HEK293T (cell line): ENCODE measurements around the gene CCM2.

ENCODE experiments used
- CTCF ChIA-PET: fragments of 350-600 bp; formaldehyde crosslinking; extraction: SDS; loops from one replicate; lab custom pipeline; 2021; ENCODE audit warnings: antibody characterized with exemption, inconsistent platforms; lab: Yijun Ruan, JAX
- POLR2A ChIA-PET: fragments of 350-600 bp; formaldehyde crosslinking; extraction: SDS; loops from one replicate; lab custom pipeline; 2020; ENCODE audit warnings: antibody characterized with exemption, inconsistent platforms; lab: Yijun Ruan, JAX
- DNase-seq: peaks from one replicate; pipeline ENCODE4 v3.0.0; 2012; ENCODE audit warnings: mixed read lengths; ENCODE audit errors: extremely low spot score
- ARNT ChIP-seq: fragments of 450-650 bp; IDR thresholded peaks from 2 replicates; pipeline ENCODE4 v1.6.1; 2017; ENCODE audit warnings: mild to moderate bottlenecking
- BHLHE40 ChIP-seq: fragments of 450-650 bp; IDR thresholded peaks from 2 replicates; pipeline ENCODE4 v1.6.1; 2016; ENCODE audit warnings: mild to moderate bottlenecking, moderate library complexity, borderline replicate concordance
- CTBP1 ChIP-seq: fragments of 450-650 bp; IDR thresholded peaks from 2 replicates; pipeline ENCODE4 v1.6.1; 2016; ENCODE audit warnings: borderline replicate concordance
- ELF4 ChIP-seq: fragments of 450-650 bp; IDR thresholded peaks from 2 replicates; pipeline ENCODE4 v1.6.1; 2017; ENCODE audit warnings: antibody characterized with exemption
- FOXA1 ChIP-seq: fragments of 450-650 bp; IDR thresholded peaks from 2 replicates; pipeline ENCODE4 v1.6.1; 2016; ENCODE audit warnings: mild to moderate bottlenecking
- FOXK2 ChIP-seq: fragments of 450-650 bp; IDR thresholded peaks from 2 replicates; pipeline ENCODE4 v1.6.1; 2016; ENCODE audit warnings: mild to moderate bottlenecking
- FOXM1 ChIP-seq: fragments of 450-650 bp; IDR thresholded peaks from 2 replicates; pipeline ENCODE4 v1.6.1; 2017; ENCODE audit warnings: mild to moderate bottlenecking, borderline replicate concordance
- HDGF ChIP-seq: fragments of 450-650 bp; IDR thresholded peaks from 2 replicates; pipeline ENCODE4 v1.6.1; 2017; ENCODE audit warnings: antibody characterized with exemption, borderline replicate concordance
- L3MBTL2 ChIP-seq: fragments of 450-650 bp; conservative IDR thresholded peaks from 2 replicates; pipeline ENCODE4 v1.6.1; 2016; ENCODE audit warnings: mild to moderate bottlenecking
- LEF1 ChIP-seq: fragments of 450-650 bp; IDR thresholded peaks from 2 replicates; pipeline ENCODE4 v1.6.1; 2017; ENCODE audit warnings: mild to moderate bottlenecking, borderline replicate concordance
- NFRKB ChIP-seq: fragments of 450-650 bp; IDR thresholded peaks from 2 replicates; pipeline ENCODE4 v1.6.1; 2016; ENCODE audit warnings: mild to moderate bottlenecking, moderate library complexity
- PKNOX1 ChIP-seq: fragments of 450-650 bp; IDR thresholded peaks from 2 replicates; pipeline ENCODE4 v1.6.1; 2016
- SP1 ChIP-seq: fragments of 450-650 bp; IDR thresholded peaks from 2 replicates; pipeline ENCODE4 v1.6.1; 2017
- SUZ12 ChIP-seq: fragments of 450-650 bp; IDR thresholded peaks from 2 replicates; pipeline ENCODE4 v1.6.1; 2016; ENCODE audit warnings: mild to moderate bottlenecking
- TARDBP ChIP-seq: fragments of 450-650 bp; IDR thresholded peaks from 2 replicates; pipeline ENCODE4 v1.6.1; 2016
- ZNF384 ChIP-seq: fragments of 450-650 bp; IDR thresholded peaks from 2 replicates; pipeline ENCODE4 v1.6.1; 2016

CCM2 gene

GRCh38 chr7:45072131-45073030, 72.4 kb downstream of the CCM2 start:
- ChIA-PET CTCF (no interaction called here), POLR2A (no interaction called here)

GRCh38 chr7:45073031-45073785, 73.2 kb downstream of the CCM2 start:
- CTCF ChIA-PET = no interaction called here

More at GRCh38 chr7:45072131-45073030, 72.4 kb downstream of the CCM2 start:
- no peak for DNase-seq
- TF ChIP-seq LEF1 (no peak), FOXK2 (no peak), L3MBTL2 (no peak), FOXA1 (no peak), BHLHE40 (no peak), HDGF (no peak), NFRKB (no peak), PKNOX1 (no peak), SUZ12 (no peak), TARDBP (no peak), ZNF384 (no peak), SP1 (no peak)

GRCh38 chr7:45073786-45074527, 74.0 kb downstream of the CCM2 start:
- CTCF ChIA-PET = no interaction called here
- POLR2A ChIA-PET = no interaction called here
- no peak for TF ChIP-seq PKNOX1
- TF ChIP-seq SP1 = no peak
- no peak for TF ChIP-seq TARDBP
- TF ChIP-seq LEF1 = no peak
- TF ChIP-seq FOXA1 = no peak
- TF ChIP-seq ARNT = no peak
- TF ChIP-seq ELF4 = no peak
- no peak for TF ChIP-seq NFRKB
- no peak for TF ChIP-seq ZNF384
- no peak for TF ChIP-seq CTBP1
- TF ChIP-seq HDGF = no peak
- no peak for TF ChIP-seq SUZ12
- TF ChIP-seq L3MBTL2 = no peak
- no peak for TF ChIP-seq FOXK2
- TF ChIP-seq FOXM1 = no peak
- no peak for TF ChIP-seq BHLHE40
- DNase-seq = no peak

More at GRCh38 chr7:45073031-45073785, 73.2 kb downstream of the CCM2 start:
- no peak for TF ChIP-seq ZNF384
- no peak for TF ChIP-seq LEF1
- no peak for TF ChIP-seq TARDBP
- no peak for TF ChIP-seq HDGF
- no peak for TF ChIP-seq BHLHE40
- TF ChIP-seq SUZ12 = no peak
- TF ChIP-seq ARNT = no peak
- no peak for TF ChIP-seq FOXK2
- TF ChIP-seq FOXA1 = no peak
- no peak for TF ChIP-seq NFRKB
- TF ChIP-seq L3MBTL2 = no peak
- no peak for TF ChIP-seq CTBP1
- TF ChIP-seq PKNOX1 = no peak
- no peak for DNase-seq
- POLR2A ChIA-PET = no interaction called here

- TF ChIP-seq L3MBTL2 (no peak), LEF1 (no peak), CTBP1 (no peak), TARDBP (no peak), BHLHE40 (no peak), SUZ12 (no peak)
- CTCF ChIA-PET = no interaction called here
- POLR2A ChIA-PET = no interaction called here
- DNase-seq = no peak
Observed at GRCh38 chr7:45074528-45075354, 74.7 kb downstream of the CCM2 start.

GRCh38 chr7:45075355-45075644, 75.3 kb downstream of the CCM2 start:
- TF ChIP-seq FOXA1 (no peak), SUZ12 (no peak), FOXM1 (no peak), FOXK2 (no peak), SP1 (no peak), ARNT (no peak), PKNOX1 (no peak), ZNF384 (no peak), NFRKB (no peak), HDGF (no peak), L3MBTL2 (no peak), ELF4 (no peak), TARDBP (no peak), LEF1 (no peak), CTBP1 (no peak), BHLHE40 (no peak)
- ChIA-PET CTCF (no interaction called here), POLR2A (no interaction called here)
- no peak for DNase-seq
